ENCODE measurements around the gene ACADM. TPM values are rescaled to one million over a fixed set of nuclear protein-coding genes. Genes with fewer than 3 reads are reported as not detected.
"Not testable (repeated sequence)": the region's sequence is repeated elsewhere in the genome, so short reads cannot be mapped to it uniquely, and the experiment has no call there.

ACADM gene
- total RNA-seq = 100 to 1,000 TPM in 2 of 4 donors, 10 to 100 TPM in 2; 59.4 to 191 (median 98.8) TPM

DNA sequence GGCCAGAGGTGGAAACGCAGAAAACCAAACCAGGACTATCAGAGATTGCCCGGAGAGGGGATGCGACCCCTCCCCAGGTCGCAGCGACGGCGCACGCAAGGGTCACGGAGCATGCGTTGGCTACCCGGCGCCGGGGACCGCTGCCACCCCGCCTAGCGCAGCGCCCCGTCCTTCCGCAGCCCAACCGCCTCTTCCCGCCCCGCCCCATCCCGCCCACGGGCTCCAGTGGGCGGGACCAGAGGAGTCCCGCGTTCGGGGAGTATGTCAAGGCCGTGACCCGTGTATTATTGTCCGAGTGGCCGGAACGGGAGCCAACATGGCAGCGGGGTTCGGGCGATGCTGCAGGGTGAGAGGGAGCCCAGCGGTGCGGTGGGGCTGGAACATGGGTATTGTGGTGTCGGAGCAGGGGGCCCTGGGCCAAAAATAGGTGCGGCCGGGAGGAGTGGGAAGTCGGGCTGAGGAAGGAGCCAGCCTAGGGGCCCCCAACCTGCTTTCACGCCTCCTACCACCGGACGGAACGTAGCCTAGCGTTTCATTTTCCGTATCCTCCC, at the start of gene ACADM:
Gene ACADM, plus strand, starts transcription at position 238 of the 551 bp plus-strand sequence. Its CDS starts 79 bp downstream, at position 317.
- Histone ChIP-seq H3K9me3 (no peaks in the 10 kb centered on the region), H3K4me1 (peaks cover 0 to 10% (median 1%) of the 10 kb centered on the region in 4 donors), H3K27me3 (no peaks in the 10 kb centered on the region), H3K27ac (peak within 1 kb of the TSS; percentile 88 to 93 (median 92)), H3K4me3 (peak within 1 kb of the TSS; percentile 64 to 84 (median 79)), H3K36me3 (no peaks in the 10 kb centered on the region)
- TF ChIP-seq, protein P1, sequence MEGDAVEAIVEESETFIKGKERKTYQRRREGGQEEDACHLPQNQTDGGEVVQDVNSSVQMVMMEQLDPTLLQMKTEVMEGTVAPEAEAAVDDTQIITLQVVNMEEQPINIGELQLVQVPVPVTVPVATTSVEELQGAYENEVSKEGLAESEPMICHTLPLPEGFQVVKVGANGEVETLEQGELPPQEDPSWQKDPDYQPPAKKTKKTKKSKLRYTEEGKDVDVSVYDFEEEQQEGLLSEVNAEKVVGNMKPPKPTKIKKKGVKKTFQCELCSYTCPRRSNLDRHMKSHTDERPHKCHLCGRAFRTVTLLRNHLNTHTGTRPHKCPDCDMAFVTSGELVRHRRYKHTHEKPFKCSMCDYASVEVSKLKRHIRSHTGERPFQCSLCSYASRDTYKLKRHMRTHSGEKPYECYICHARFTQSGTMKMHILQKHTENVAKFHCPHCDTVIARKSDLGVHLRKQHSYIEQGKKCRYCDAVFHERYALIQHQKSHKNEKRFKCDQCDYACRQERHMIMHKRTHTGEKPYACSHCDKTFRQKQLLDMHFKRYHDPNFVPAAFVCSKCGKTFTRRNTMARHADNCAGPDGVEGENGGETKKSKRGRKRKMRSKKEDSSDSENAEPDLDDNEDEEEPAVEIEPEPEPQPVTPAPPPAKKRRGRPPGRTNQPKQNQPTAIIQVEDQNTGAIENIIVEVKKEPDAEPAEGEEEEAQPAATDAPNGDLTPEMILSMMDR (IDR thresholded peaks at IDR 0.05) = no peak
- peak; percentile 73 to 80 for TF ChIP-seq POLR2A (IDR thresholded peaks at IDR 0.05)
- peak; percentile 85 to 94 (median 93) for DNase-seq

DNA sequence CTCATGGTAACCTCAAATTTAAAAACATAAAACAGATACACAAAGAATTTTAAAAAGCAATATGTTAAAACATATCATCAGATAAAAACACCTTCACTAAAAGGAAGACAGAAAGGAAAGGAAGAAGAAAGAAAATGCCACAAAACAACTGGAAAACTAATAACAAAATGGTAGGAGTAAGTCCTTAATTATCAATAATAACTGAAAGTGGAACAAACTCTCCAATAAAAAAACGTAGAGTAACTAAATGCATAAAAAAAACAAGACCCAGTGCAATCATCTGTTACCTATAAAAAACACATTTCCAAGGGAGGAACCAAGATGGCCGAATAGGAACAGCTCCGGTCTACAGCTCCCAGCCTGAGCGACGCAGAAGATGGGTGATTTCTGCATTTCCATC, 47.1 kb upstream of the ACADM start:
- Histone ChIP-seq H3K4me3 (no peak overlapping the region), H3K27ac (no peak overlapping the region), H3K36me3 (no peaks in the 10 kb centered on the region), H3K9me3 (no peaks in the 10 kb centered on the region), H3K27me3 (no peaks in the 10 kb centered on the region), H3K4me1 (no peaks in the 10 kb centered on the region)
- DNase-seq = no peak
- TF ChIP-seq, protein P1 (IDR thresholded peaks at IDR 0.05) = no peak
- TF ChIP-seq POLR2A (IDR thresholded peaks at IDR 0.05) = no peak

DNA sequence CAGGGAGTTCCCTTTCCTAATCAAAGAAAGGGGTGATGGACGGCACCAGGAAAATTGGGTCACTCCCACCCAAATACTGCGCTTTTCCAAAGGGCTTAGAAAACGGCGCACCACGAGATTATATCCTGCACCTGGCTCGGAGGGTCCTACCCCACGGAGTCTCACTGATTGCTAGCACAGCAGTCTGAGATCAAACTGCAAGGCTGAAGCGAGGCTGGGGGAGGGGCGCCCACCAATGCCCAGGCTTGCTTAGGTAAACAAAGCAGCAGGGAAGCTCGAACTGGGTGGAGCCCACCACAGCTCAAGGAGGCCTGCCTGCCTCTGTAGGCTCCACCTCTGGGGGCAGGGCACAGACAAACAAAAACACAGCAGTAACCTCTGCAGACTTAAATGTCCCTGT, 46.5 kb upstream of the ACADM start:
- not testable (repeated sequence) for H3K4me1 ChIP-seq, H3K36me3 ChIP-seq, DNase-seq, H3K4me3 ChIP-seq, H3K27ac ChIP-seq, H3K27me3 ChIP-seq, H3K9me3 ChIP-seq

DNA sequence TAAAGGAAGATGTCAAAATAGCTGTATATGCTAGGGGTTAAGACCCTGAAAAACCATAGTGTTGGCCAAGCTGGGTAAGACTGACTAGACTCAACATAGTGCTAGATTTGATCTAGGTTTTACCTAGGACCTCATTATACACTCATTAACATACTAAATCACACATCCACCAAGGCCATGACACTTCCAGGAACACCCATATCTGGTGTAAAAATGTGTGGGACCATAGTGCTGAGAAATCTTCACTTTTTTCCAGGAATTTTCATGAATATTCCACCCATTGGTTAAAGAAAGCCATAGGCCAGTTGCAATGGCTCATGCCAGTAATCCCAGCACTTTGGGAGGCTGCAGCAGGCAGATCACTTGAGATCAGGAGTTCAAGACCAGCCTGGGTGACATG, 34.0 kb upstream of the ACADM start:
- no peaks in the 10 kb centered on the region for H3K4me1 ChIP-seq

DNA sequence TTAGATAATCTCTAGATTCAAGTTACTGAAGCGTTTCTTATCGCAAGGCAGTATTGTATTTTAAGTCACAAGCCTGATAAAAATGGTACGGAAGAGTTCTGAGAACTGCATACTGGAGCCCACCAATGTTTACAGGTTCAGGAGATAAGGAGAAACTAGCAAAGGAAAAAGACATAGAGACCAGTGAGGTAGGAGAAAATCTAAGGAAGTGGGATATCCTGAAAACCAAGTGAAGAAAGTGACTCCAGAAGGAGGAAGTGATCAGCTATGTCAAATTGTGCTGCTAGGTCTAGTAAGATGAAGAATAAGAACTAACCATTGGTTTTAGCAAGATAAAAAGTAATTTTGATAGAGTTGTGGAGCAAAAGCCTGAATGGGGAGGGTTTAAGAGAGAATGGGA, 31.0 kb upstream of the ACADM start:
- no peak for DNase-seq
- Histone ChIP-seq H3K9me3 (no peaks in the 10 kb centered on the region), H3K27ac (no peak overlapping the region), H3K4me3 (no peak overlapping the region), H3K36me3 (no peaks in the 10 kb centered on the region), H3K4me1 (no peaks in the 10 kb centered on the region), H3K27me3 (no peaks in the 10 kb centered on the region)
- TF ChIP-seq POLR2A (IDR thresholded peaks at IDR 0.05) = no peak
- TF ChIP-seq, protein P1 (IDR thresholded peaks at IDR 0.05) = no peak

More for the DNA sequence above, 34.0 kb upstream of the ACADM start:
- no peaks in the 10 kb centered on the region for H3K9me3 ChIP-seq
- H3K4me3 ChIP-seq = no peak overlapping the region
- no peak for DNase-seq
- H3K27me3 ChIP-seq = no peaks in the 10 kb centered on the region
- H3K36me3 ChIP-seq = no peaks in the 10 kb centered on the region
- TF ChIP-seq, protein P1 (IDR thresholded peaks at IDR 0.05) = no peak
- no peak for TF ChIP-seq POLR2A (IDR thresholded peaks at IDR 0.05)
- no peak overlapping the region for H3K27ac ChIP-seq

DNA sequence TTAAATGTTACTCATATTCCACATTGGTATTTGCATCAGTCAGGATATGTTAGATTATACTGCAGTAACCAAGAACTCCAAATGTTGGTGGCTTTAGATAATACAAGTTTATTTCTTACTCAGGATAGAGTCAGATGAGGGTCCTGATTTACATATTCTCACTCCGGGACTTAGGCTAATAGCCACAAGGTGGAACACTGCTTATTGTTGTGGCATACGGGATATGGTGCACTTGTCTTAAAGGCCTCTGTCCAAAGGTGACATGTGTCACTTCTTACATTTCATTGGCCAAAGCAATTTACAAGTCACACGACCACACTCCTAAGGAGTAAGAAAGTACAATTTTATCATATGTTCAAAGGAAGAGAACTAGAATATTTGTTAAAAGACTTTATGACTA, 28.5 kb upstream of the ACADM start:
- Histone ChIP-seq H3K9me3 (no peaks in the 10 kb centered on the region), H3K27ac (no peak overlapping the region), H3K4me1 (no peaks in the 10 kb centered on the region), H3K36me3 (no peaks in the 10 kb centered on the region), H3K4me3 (no peak overlapping the region), H3K27me3 (no peaks in the 10 kb centered on the region)
- TF ChIP-seq, protein P1 (IDR thresholded peaks at IDR 0.05) = peak in 2 of 6 experiments; percentile 5 to 25
- TF ChIP-seq POLR2A (IDR thresholded peaks at IDR 0.05) = no peak
- DNase-seq = no peak
